OCI-LY3 (cell line): Measurements from ENCODE around the gene LAMA1.
"Not testable (repeated sequence)": the region's sequence is repeated elsewhere in the genome, so short reads cannot be mapped to it uniquely, and the experiment has no call there.

Experiments used
- EZH2phosphoT487 ChIP-seq: fragments of 200-600 bp; shearing (Covaris generic); IDR thresholded peaks from 2 replicates; pipeline ENCODE4 v1.6.1; 2018; ENCODE audit warnings: antibody characterized with exemption, mixed run types, low read depth
- TF ChIP-seq, protein P1 (sequence below): fragments of 200-600, 300-600 bp; sonication (generic); IDR thresholded peaks from 2 replicates; pipeline ENCODE4 v1.5.1; 2014; ENCODE audit warnings: antibody characterized with exemption, low read length, low read depth

DNA sequence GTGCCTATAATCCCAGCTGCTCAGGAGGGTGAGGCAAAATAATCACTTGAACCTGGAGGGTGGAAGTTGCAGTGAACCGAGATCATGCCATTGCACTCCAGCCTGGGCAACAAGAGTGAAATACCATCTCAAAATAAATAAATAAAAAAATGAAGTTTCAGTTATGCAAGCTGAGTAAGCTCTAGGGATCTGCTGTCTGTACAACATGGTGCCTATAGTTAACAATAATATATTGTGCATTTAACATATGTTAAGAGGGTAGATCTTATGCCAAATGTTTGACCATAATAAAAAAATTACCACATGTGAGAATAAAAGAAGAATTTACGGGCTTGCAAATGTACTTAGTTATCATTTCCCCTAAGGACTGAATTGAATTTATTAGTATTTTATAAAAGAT, 179.2 kb downstream of the LAMA1 start:
- TF ChIP-seq, protein P1, sequence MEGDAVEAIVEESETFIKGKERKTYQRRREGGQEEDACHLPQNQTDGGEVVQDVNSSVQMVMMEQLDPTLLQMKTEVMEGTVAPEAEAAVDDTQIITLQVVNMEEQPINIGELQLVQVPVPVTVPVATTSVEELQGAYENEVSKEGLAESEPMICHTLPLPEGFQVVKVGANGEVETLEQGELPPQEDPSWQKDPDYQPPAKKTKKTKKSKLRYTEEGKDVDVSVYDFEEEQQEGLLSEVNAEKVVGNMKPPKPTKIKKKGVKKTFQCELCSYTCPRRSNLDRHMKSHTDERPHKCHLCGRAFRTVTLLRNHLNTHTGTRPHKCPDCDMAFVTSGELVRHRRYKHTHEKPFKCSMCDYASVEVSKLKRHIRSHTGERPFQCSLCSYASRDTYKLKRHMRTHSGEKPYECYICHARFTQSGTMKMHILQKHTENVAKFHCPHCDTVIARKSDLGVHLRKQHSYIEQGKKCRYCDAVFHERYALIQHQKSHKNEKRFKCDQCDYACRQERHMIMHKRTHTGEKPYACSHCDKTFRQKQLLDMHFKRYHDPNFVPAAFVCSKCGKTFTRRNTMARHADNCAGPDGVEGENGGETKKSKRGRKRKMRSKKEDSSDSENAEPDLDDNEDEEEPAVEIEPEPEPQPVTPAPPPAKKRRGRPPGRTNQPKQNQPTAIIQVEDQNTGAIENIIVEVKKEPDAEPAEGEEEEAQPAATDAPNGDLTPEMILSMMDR: not testable (repeated sequence)
- not testable (repeated sequence) for TF ChIP-seq EZH2phosphoT487
